ENCODE results near the gene SLC16A9.

The SLC16A9 gene

DNA sequence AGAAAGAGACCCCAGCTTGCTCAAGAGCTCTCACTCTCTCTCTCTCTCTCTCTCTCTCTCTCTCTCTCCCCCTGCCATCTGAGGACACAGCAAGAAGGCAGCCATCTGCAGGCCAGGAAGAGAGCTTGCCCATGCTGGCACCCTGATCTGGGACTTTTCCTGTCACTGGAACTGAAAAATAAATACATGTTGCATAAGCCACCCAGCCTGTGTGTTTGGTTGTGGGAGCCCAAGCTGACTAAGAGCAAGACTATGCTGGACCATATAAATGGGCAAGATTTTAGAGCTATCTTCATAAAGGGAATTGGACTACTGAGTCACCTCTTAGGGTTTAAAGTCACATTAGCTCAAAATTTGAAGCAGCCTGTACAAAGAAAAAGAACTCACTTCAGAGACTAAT lies 98.6 kb downstream of the SLC16A9 start:
- DNase-seq (ENCODE audit: low read depth), result no peak
- no peak overlapping the region for H3K4me3 ChIP-seq (ENCODE audit: low read depth, low read length)
- TF ChIP-seq, protein P1, sequence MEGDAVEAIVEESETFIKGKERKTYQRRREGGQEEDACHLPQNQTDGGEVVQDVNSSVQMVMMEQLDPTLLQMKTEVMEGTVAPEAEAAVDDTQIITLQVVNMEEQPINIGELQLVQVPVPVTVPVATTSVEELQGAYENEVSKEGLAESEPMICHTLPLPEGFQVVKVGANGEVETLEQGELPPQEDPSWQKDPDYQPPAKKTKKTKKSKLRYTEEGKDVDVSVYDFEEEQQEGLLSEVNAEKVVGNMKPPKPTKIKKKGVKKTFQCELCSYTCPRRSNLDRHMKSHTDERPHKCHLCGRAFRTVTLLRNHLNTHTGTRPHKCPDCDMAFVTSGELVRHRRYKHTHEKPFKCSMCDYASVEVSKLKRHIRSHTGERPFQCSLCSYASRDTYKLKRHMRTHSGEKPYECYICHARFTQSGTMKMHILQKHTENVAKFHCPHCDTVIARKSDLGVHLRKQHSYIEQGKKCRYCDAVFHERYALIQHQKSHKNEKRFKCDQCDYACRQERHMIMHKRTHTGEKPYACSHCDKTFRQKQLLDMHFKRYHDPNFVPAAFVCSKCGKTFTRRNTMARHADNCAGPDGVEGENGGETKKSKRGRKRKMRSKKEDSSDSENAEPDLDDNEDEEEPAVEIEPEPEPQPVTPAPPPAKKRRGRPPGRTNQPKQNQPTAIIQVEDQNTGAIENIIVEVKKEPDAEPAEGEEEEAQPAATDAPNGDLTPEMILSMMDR (IDR thresholded peaks at IDR 0.05; ENCODE audit: control insufficient read depth, extremely low read depth, insufficient read depth), result no peak

DNA sequence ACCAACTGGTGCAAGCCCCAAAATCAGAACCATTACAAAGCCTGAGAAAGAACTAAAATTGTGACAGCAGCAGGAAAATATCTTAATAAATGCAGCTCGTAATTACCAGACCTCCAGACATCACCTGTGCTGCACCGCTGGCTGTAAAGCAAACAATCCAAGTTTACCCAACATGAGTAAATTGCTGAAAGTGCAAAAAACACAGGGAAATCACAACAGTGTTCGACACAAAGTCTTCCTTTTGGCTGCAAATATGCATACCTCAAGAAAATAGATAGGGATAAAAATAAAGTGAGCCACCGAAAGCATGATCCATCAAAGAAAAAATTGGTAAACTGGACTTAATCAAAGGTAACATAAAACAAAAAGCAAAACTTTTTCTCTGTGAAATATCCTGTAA lies 101.7 kb downstream of the SLC16A9 start:
- no peak for DNase-seq (ENCODE audit: low read depth)
- no peak overlapping the region for H3K4me3 ChIP-seq (ENCODE audit: low read depth, low read length)
- TF ChIP-seq, protein P1 (IDR thresholded peaks at IDR 0.05; ENCODE audit: control insufficient read depth, extremely low read depth, insufficient read depth), result no peak

DNA sequence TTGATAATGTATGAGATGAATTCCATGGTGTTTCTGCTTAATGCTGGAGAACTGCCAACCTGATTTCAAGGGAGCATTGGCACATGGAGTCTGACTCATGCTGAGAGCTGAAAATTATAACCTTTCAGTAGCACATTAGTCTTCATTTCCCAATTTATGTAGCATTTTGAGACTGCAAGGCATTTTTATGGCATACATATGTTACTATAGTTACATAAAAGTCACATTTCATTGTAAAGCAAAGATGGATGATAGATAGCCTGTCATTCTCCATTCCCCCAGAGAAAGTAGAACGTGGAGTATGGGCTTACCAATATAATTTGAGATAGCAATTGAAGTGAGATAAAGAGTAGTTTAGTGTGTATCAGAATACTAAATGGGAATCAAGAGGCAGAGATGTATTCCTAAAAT lies 103.1 kb downstream of the SLC16A9 start:
- DNase-seq (ENCODE audit: low read depth), result no peak
- TF ChIP-seq, protein P1 (IDR thresholded peaks at IDR 0.05; ENCODE audit: control insufficient read depth, extremely low read depth, insufficient read depth), result no peak
- no peak overlapping the region for H3K4me3 ChIP-seq (ENCODE audit: low read depth, low read length)

DNA sequence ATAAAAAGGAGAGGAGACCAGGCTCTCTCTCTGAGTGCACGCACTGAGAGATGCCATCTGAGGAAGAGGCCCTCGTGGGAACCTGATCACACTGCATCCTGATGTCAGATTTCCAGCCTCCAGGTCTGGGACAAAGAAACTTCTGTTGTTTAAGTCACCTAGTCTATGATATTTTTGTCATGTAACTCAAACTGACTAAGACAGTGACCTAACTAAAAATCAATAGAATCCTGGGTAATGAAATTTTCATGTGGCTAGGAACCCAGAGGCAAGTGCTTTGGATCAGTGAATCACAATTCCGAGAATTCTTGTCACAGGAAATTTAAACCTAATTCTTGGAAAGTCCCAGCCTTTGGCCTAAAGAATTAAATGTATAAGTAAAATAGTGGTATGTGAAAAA lies 107.7 kb downstream of the SLC16A9 start:
- H3K4me3 ChIP-seq (ENCODE audit: low read depth, low read length), result no peak overlapping the region
- no peak for DNase-seq (ENCODE audit: low read depth)
- TF ChIP-seq, protein P1 (IDR thresholded peaks at IDR 0.05; ENCODE audit: control insufficient read depth, extremely low read depth, insufficient read depth), result no peak
